GM18951 (cell line): ENCODE measurements around the gene NAALADL2.

Experiments
- POLR2A ChIP-seq: IDR thresholded peaks from 4 replicates; pipeline ENCODE4 v1.6.1; 2011; ENCODE audit warnings: mild to moderate bottlenecking; ENCODE audit not compliant: insufficient read length, insufficient read depth; ENCODE audit errors: extremely low read depth
- in situ Hi-C: fragments of 300-500 bp; cut with MboI; formaldehyde crosslinking; loops from one replicate; pipeline ENCODE4 v1.12.0; 2022; ENCODE audit warnings: low sequenced_read_pairs, mixed read lengths, inconsistent platforms; ENCODE audit not compliant: unreplicated experiment

The NAALADL2 gene

DNA sequence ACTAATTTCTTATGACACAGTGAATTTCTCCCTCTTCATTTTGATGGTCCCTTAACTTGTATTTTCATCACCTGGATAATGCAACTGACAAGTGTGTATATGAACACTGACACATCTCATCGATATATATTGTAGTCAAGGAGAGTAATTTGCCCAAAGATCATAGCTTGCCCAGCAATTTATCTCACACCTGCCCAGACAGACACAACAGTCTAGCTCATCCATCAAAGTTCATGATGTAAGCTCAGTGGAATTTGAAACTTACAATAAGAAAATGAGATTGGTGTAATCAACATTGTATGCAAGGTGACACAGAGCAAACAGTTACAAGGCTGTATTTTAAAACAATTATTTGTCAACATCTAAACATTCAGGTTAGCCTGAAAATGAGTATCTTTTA is 805.8 kb downstream of the NAALADL2 start:
- in situ Hi-C loops, result no loop called here
- no peak for TF ChIP-seq POLR2A

DNA sequence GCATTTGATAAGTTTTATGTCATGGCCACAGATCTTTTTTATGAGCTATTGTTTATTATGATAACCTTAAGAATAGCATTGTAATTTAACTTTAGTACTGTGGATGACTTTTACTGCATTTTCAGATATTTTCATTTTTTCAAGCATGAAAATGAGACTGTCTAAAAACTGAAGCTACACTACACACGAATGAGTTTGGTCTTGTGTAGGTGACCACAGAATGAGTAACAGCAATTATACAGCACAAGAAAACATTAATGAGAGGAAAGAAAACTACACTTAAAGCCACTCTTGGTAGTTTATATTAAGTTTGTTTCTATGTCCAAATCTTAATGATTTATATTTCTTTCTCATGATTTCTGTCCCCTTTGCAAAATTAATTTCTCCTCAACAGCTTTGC is 809.2 kb downstream of the NAALADL2 start:
- TF ChIP-seq POLR2A, result no peak
- in situ Hi-C loops, result no loop called here

- in situ Hi-C loops, result no loop called here
- no peak for TF ChIP-seq POLR2A
Measured at GRCh38 chr3:175670557-175670956, 811.4 kb downstream of the NAALADL2 start.

DNA sequence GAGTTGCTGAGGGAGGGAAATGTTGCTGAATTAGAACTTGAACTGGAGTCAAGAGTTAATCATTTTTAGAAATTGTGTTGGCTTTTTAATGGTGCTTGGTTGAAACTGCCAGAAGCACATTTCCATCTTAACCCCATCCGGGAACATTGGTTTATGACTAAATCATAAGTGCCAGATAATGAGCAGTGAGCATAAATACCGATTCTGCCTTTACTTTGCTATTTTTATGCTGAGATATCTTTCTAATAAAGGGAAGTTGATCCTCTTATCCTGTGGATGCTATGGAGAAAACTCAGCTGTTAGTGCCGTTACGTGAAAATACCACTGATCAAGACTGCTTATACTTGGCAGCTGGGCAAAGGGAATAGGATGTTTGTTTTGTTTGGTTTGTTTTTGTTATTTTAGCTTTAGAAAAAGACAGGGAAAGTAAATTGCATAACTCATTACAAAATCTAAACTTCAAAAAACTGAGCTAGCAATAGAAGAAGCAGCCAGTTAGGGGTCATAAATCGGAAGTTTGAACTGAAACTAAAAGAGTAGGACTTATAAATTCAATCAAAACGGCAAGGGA is 813.1 kb downstream of the NAALADL2 start:
- in situ Hi-C loops, result no loop called here
- no peak for TF ChIP-seq POLR2A

- in situ Hi-C loops, result no loop called here
- no peak for TF ChIP-seq POLR2A
Measured at GRCh38 chr3:175679568-175679967, 820.4 kb downstream of the NAALADL2 start.

GRCh38 chr3:175692256-175692655 is 833.1 kb downstream of the NAALADL2 start:
- in situ Hi-C loops, result no loop called here

DNA sequence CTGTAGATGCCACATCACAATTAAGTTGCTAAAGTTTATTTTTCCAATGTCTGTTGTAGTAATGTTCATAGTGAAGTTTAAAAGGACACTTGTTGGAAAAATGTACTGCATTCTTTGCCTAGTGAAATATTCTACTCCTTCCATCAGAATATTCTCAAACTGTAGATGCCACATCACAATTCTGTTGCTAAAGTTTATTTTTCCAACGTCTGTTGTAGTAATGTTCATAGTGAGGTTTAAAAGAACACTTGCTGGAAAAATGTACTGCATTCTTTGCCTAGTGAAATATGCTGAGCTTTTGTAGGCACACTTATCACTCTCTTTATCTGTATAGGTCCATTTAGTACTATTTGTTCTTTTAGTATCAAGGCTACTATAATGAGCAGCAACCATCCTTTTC is 836.1 kb downstream of the NAALADL2 start:
- no peak for TF ChIP-seq POLR2A
- in situ Hi-C loops, result no loop called here

More at GRCh38 chr3:175692256-175692655, 833.1 kb downstream of the NAALADL2 start:
- no peak for TF ChIP-seq POLR2A

- no peak for TF ChIP-seq POLR2A
Measured at GRCh38 chr3:175702956-175703355, 843.8 kb downstream of the NAALADL2 start.

GRCh38 chr3:175704366-175705055 is 845.4 kb downstream of the NAALADL2 start:
- in situ Hi-C loops, result no loop called here
- TF ChIP-seq POLR2A, result no peak

More at GRCh38 chr3:175702956-175703355, 843.8 kb downstream of the NAALADL2 start:
- in situ Hi-C loops, result no loop called here

- TF ChIP-seq POLR2A, result no peak
- in situ Hi-C loops, result no loop called here
Measured at GRCh38 chr3:175713268-175713667, 854.1 kb downstream of the NAALADL2 start.

DNA sequence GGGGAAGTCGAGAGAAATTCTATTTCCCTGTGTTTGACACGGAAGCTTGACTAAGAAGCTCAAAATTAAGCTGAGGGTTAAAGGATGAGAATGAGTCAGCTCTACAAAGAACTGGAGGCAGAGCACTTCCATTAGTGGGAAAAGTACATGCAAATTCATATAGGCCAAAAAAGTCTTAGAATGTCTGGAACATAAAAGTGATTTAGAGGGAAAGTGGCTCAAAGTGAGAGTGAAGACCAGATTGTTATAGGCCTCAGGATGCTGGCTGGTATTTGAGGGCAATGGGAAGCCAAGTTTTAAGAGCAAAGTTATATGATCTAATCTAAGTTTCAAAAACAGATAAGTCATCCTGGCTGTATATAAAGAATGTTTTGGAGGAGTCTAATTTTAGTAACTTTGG is 857.3 kb downstream of the NAALADL2 start:
- in situ Hi-C loops, result no loop called here
- TF ChIP-seq POLR2A, result no peak

GRCh38 chr3:175726228-175726627 is 867.1 kb downstream of the NAALADL2 start:
- no peak for TF ChIP-seq POLR2A
- in situ Hi-C loops, result no loop called here

DNA sequence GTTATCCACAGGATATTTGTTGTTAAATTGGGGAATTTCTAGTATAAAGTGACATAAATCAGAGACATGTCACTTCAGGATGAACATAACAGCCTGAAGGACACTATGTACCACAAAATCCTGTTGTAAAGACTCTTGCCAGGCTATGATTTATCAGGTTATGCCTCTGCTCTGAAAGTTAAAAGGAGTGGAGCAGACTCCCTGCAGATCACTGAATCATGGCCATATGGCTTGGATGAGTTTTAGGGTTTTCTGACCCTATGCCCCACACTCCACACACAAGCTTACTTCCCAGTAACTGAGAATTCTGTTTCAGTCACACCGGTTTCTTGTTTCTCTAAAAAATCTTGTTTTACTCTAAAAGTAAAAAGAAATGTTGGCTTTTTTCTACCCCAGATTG is 869.4 kb downstream of the NAALADL2 start:
- TF ChIP-seq POLR2A, result no peak
- in situ Hi-C loops, result no loop called here

DNA sequence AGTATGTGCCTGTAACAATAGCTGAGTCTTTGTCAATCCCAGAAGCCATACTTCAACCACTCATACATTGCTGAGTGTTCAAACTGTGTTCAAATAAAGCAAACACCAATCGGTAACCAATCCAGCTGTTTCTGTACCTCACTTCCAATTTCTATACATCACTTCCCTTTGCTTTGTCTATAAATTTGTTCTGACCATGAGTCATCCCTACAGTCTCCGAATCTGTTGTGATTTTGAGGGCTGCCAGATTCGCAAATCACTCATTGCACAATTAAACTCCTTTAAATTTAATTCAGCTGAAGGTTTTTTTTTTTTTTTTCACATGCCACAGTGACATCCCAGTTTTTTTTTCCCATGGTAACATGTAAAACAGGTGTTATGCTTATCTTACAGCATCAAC is 870.3 kb downstream of the NAALADL2 start:
- no peak for TF ChIP-seq POLR2A
- in situ Hi-C loops, result no loop called here
